Uterus (tissue), 2 donors: ENCODE data around the gene BCL11B.

Experiments used
- POLR2A ChIP-seq, 2 donors: fragments of 450-650 bp; IDR thresholded peaks; one replicate each; pipeline ENCODE4 v1.6.1; 2016; ENCODE audit warnings: antibody characterized with exemption in 2 of 2, mild to moderate bottlenecking in 1 of 2, moderate library complexity in 1 of 2
- TF ChIP-seq, protein P1 (sequence below), 4 experiments: fragments of 200-600 bp in 2 of 4; fragments of 450-650 bp in 2 of 4; sonication (generic) in 2 of 4; IDR thresholded peaks; one replicate each; pipeline ENCODE4 v1.5.1; 2016 to 2019; ENCODE audit warnings: antibody characterized with exemption in 4 of 4, mild to moderate bottlenecking in 2 of 4, moderate library complexity in 1 of 4

DNA sequence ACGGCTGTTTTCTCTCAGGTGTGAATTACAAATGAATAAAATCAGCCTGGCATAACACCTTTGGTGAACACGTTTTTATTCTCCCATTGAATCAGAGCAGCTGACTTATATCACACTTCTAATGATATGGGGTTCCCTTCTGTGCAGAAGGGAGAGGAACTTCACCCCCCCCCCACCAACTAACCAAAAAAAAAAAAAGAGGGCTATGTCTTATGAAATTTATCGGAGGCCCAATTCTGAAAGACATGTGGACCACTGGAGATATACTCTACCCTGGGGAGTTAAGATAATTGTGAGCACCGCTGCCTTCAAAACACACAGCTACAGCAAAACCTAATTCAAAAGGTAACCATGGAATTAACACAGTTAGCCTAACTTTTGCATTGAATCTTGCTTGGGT, 4.6 kb downstream of the BCL11B start:
- no peak for TF ChIP-seq POLR2A (IDR thresholded peaks at IDR 0.05)
- TF ChIP-seq, protein P1, sequence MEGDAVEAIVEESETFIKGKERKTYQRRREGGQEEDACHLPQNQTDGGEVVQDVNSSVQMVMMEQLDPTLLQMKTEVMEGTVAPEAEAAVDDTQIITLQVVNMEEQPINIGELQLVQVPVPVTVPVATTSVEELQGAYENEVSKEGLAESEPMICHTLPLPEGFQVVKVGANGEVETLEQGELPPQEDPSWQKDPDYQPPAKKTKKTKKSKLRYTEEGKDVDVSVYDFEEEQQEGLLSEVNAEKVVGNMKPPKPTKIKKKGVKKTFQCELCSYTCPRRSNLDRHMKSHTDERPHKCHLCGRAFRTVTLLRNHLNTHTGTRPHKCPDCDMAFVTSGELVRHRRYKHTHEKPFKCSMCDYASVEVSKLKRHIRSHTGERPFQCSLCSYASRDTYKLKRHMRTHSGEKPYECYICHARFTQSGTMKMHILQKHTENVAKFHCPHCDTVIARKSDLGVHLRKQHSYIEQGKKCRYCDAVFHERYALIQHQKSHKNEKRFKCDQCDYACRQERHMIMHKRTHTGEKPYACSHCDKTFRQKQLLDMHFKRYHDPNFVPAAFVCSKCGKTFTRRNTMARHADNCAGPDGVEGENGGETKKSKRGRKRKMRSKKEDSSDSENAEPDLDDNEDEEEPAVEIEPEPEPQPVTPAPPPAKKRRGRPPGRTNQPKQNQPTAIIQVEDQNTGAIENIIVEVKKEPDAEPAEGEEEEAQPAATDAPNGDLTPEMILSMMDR (IDR thresholded peaks at IDR 0.05): no peak
